Measurements from ENCODE around the gene RSRC1. TPM values are rescaled to one million over a fixed set of nuclear protein-coding genes. Genes with fewer than 3 reads are reported as not detected.

Gene RSRC1
- total RNA-seq, 5 donors from 2014 or later (not counting 1 experiment from before 2014, with no cell fraction given), result 29.9 to 35.0 (median 31.1) TPM

- Histone ChIP-seq H3K27me3 (replicated peaks in 1 of 2; ENCODE audit: control insufficient read depth in 2 of 2, extremely low read depth in 1 of 2, insufficient read depth in 2 of 2, low read length in 1 of 2) (peaks cover 9 to 10% of the 10 kb centered on the region in 2 experiments), H3K4me1 (ENCODE audit: control insufficient read depth in 1 of 2, extremely low read depth in 1 of 2, insufficient read depth in 2 of 2, low read length in 2 of 2) (no peaks in the 10 kb centered on the region), H3K4me3 (ENCODE audit: control insufficient read depth in 1 of 2, extremely low read depth in 1 of 2, low read length in 1 of 2) (no peak overlapping the region), H3K36me3 (ENCODE audit: control insufficient read depth in 2 of 2, extremely low read depth in 1 of 2, insufficient read depth in 1 of 2, low read length in 1 of 2) (no peaks in the 10 kb centered on the region), H3K27ac (ENCODE audit: low read length) (no peak overlapping the region), H3K9me3 (no peaks in the 10 kb centered on the region)
- ChIA-PET CTCF (no interaction called here), POLR2A (no interaction called here)
- no peak for ATAC-seq (replicated peaks in 1 of 4)
- no peaks in the 10 kb centered on the region for H3K9me3 Mint-ChIP-seq
- no peak for DNase-seq
- peaks cover 39 to 47% of the 10 kb centered on the region in 2 donors for H3K27me3 Mint-ChIP-seq
- H3K4me1 Mint-ChIP-seq, result no peaks in the 10 kb centered on the region
- H3K4me3 Mint-ChIP-seq, result no peak overlapping the region
- no peak overlapping the region for H3K27ac Mint-ChIP-seq
- no peaks in the 10 kb centered on the region for H3K36me3 Mint-ChIP-seq
Measured at GRCh38 chr3:158085358-158085757, 24.5 kb upstream of the RSRC1 start.

DNA sequence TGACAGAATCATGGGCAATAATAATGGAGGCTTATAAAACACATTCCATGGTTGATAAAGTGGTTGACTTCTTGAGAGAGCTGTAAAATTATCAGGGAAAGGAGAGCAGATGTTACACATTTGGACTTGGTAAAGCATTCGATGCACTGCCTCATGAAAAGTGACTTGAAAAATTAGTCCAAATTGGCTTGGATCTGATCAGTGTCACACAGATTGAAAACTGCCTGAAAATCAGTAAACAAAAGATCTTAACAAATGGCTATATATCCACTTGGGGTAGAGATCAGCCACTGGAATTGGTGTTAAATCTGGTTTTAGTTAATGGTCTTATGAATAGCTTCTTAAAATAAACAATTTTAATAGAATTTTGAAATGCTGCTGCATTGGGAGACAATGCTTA is 24.0 kb upstream of the RSRC1 start:
- Mint-ChIP-seq H3K36me3 (no peaks in the 10 kb centered on the region), H3K27ac (no peak overlapping the region), H3K4me3 (no peak overlapping the region), H3K27me3 (peaks cover 42 to 49% of the 10 kb centered on the region in 2 donors), H3K9me3 (no peaks in the 10 kb centered on the region), H3K4me1 (no peaks in the 10 kb centered on the region)
- peaks cover 6 to 12% of the 10 kb centered on the region in 2 experiments for H3K27me3 ChIP-seq (replicated peaks in 1 of 2; ENCODE audit: control insufficient read depth in 2 of 2, extremely low read depth in 1 of 2, insufficient read depth in 2 of 2, low read length in 1 of 2)
- no peak overlapping the region for H3K27ac ChIP-seq (ENCODE audit: low read length)
- H3K9me3 ChIP-seq, result no peaks in the 10 kb centered on the region
- no peak for ATAC-seq (replicated peaks in 1 of 4)
- H3K4me3 ChIP-seq (ENCODE audit: control insufficient read depth in 1 of 2, extremely low read depth in 1 of 2, low read length in 1 of 2), result no peak overlapping the region
- ChIA-PET CTCF (no interaction called here), POLR2A (no interaction called here)
- 100% methylated on average over 1 of the region's 1 CpG for WGBS (ENCODE audit: insufficient coverage)
- H3K36me3 ChIP-seq (ENCODE audit: control insufficient read depth in 2 of 2, extremely low read depth in 1 of 2, insufficient read depth in 1 of 2, low read length in 1 of 2), result no peaks in the 10 kb centered on the region
- no peak for DNase-seq
- no peaks in the 10 kb centered on the region for H3K4me1 ChIP-seq (ENCODE audit: control insufficient read depth in 1 of 2, extremely low read depth in 1 of 2, insufficient read depth in 2 of 2, low read length in 2 of 2)

GRCh38 chr3:158086361-158086760 is 23.5 kb upstream of the RSRC1 start:
- peaks cover 6 to 11% of the 10 kb centered on the region in 2 experiments for H3K27me3 ChIP-seq (replicated peaks in 1 of 2; ENCODE audit: control insufficient read depth in 2 of 2, extremely low read depth in 1 of 2, insufficient read depth in 2 of 2, low read length in 1 of 2)
- no peak for ATAC-seq (replicated peaks in 1 of 4)
- ChIA-PET POLR2A (no interaction called here), CTCF (no interaction called here)
- Mint-ChIP-seq H3K4me3 (no peak overlapping the region), H3K36me3 (no peaks in the 10 kb centered on the region), H3K9me3 (no peaks in the 10 kb centered on the region), H3K27me3 (peaks cover 43 to 48% of the 10 kb centered on the region in 2 donors), H3K27ac (no peak overlapping the region), H3K4me1 (no peaks in the 10 kb centered on the region)
- DNase-seq, result no peak
- H3K9me3 ChIP-seq, result no peaks in the 10 kb centered on the region
- no peak overlapping the region for H3K4me3 ChIP-seq (ENCODE audit: control insufficient read depth in 1 of 2, extremely low read depth in 1 of 2, low read length in 1 of 2)
- no CpG with 5 or more reads among the region's 1 CpG for WGBS (ENCODE audit: insufficient coverage)
- H3K36me3 ChIP-seq (ENCODE audit: control insufficient read depth in 2 of 2, extremely low read depth in 1 of 2, insufficient read depth in 1 of 2, low read length in 1 of 2), result no peaks in the 10 kb centered on the region
- H3K27ac ChIP-seq (ENCODE audit: low read length), result no peak overlapping the region
- H3K4me1 ChIP-seq (ENCODE audit: control insufficient read depth in 1 of 2, extremely low read depth in 1 of 2, insufficient read depth in 2 of 2, low read length in 2 of 2), result no peaks in the 10 kb centered on the region

GRCh38 chr3:158086776-158087175 is 23.1 kb upstream of the RSRC1 start:
- H3K9me3 ChIP-seq, result no peaks in the 10 kb centered on the region
- H3K36me3 ChIP-seq (ENCODE audit: control insufficient read depth in 2 of 2, extremely low read depth in 1 of 2, insufficient read depth in 1 of 2, low read length in 1 of 2), result no peaks in the 10 kb centered on the region
- H3K4me3 ChIP-seq (ENCODE audit: control insufficient read depth in 1 of 2, extremely low read depth in 1 of 2, low read length in 1 of 2), result no peak overlapping the region
- POLR2A ChIA-PET, result no interaction called here
- no peak overlapping the region for H3K27ac ChIP-seq (ENCODE audit: low read length)
- DNase-seq (no peak), ATAC-seq (replicated peaks in 1 of 4) (no peak)
- H3K4me3 Mint-ChIP-seq, result no peak overlapping the region
- H3K27me3 Mint-ChIP-seq, result peaks cover 45 to 50% of the 10 kb centered on the region in 2 donors
- peaks cover 6 to 11% of the 10 kb centered on the region in 2 experiments for H3K27me3 ChIP-seq (replicated peaks in 1 of 2; ENCODE audit: control insufficient read depth in 2 of 2, extremely low read depth in 1 of 2, insufficient read depth in 2 of 2, low read length in 1 of 2)
- H3K4me1 Mint-ChIP-seq, result no peaks in the 10 kb centered on the region
- no peaks in the 10 kb centered on the region for H3K9me3 Mint-ChIP-seq
- CTCF ChIA-PET, result no interaction called here
- H3K27ac Mint-ChIP-seq, result no peak overlapping the region
- no peaks in the 10 kb centered on the region for H3K4me1 ChIP-seq (ENCODE audit: control insufficient read depth in 1 of 2, extremely low read depth in 1 of 2, insufficient read depth in 2 of 2, low read length in 2 of 2)
- WGBS (ENCODE audit: insufficient coverage), result no CpG with 5 or more reads among the region's 2 CpGs
- H3K36me3 Mint-ChIP-seq, result no peaks in the 10 kb centered on the region

- peaks cover 70 to 72% of the 10 kb centered on the region in 2 donors for H3K27me3 Mint-ChIP-seq
- Histone ChIP-seq H3K9me3 (no peaks in the 10 kb centered on the region), H3K4me3 (ENCODE audit: control insufficient read depth in 1 of 2, extremely low read depth in 1 of 2, low read length in 1 of 2) (no peak overlapping the region), H3K36me3 (ENCODE audit: control insufficient read depth in 2 of 2, extremely low read depth in 1 of 2, insufficient read depth in 1 of 2, low read length in 1 of 2) (no peaks in the 10 kb centered on the region), H3K4me1 (ENCODE audit: control insufficient read depth in 1 of 2, extremely low read depth in 1 of 2, insufficient read depth in 2 of 2, low read length in 2 of 2) (peaks cover 0 to 8% of the 10 kb centered on the region in 2 experiments), H3K27ac (ENCODE audit: low read length) (no peak overlapping the region), H3K27me3 (replicated peaks in 1 of 2; ENCODE audit: control insufficient read depth in 2 of 2, extremely low read depth in 1 of 2, insufficient read depth in 2 of 2, low read length in 1 of 2) (peaks cover 26 to 28% of the 10 kb centered on the region in 2 experiments)
- H3K4me3 Mint-ChIP-seq, result no peak overlapping the region
- POLR2A ChIA-PET, result no interaction called here
- DNase-seq (no peak), ATAC-seq (replicated peaks in 1 of 4) (no peak)
- 39% methylated on average over 2 of the region's 5 CpGs for WGBS (ENCODE audit: insufficient coverage)
- CTCF ChIA-PET, result no interaction called here
- no peak overlapping the region for H3K27ac Mint-ChIP-seq
- H3K9me3 Mint-ChIP-seq, result peaks cover 0 to 4% (median 2%) of the 10 kb centered on the region in 3 donors
- H3K36me3 Mint-ChIP-seq, result no peaks in the 10 kb centered on the region
- peaks cover 2 to 5% (median 3%) of the 10 kb centered on the region in 3 donors for H3K4me1 Mint-ChIP-seq
Measured at GRCh38 chr3:158091531-158091930, 18.4 kb upstream of the RSRC1 start.

DNA sequence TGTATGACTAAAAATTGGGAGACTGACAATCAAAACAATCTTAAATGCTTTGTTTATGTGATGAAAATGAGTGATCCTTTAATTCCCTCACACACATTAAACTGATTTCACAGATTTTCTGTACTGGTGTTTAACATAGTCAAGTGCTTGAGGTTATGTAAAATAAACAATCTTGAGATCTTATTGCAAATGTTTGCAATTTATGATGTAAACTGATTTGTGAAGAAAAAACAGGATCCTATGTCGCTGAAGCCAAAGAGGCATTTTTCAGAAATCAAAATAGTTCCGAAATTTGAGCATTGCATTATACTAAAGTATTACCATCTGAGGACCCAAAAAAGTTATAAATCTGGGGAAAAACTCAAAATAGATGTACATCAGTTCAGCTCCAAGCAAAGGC is 16.4 kb upstream of the RSRC1 start:
- ChIA-PET CTCF (no interaction called here), POLR2A (no interaction called here)
- H3K4me1 Mint-ChIP-seq, result peaks cover 12 to 22% (median 17%) of the 10 kb centered on the region in 3 donors
- H3K27ac ChIP-seq (ENCODE audit: low read length), result no peak overlapping the region
- no peak overlapping the region for H3K27ac Mint-ChIP-seq
- no peak for ATAC-seq (replicated peaks in 1 of 4)
- no peaks in the 10 kb centered on the region for H3K36me3 Mint-ChIP-seq
- peaks cover 6 to 19% of the 10 kb centered on the region in 2 experiments for H3K4me1 ChIP-seq (ENCODE audit: control insufficient read depth in 1 of 2, extremely low read depth in 1 of 2, insufficient read depth in 2 of 2, low read length in 2 of 2)
- DNase-seq, result no peak
- no peak overlapping the region for H3K4me3 Mint-ChIP-seq
- H3K4me3 ChIP-seq (ENCODE audit: control insufficient read depth in 1 of 2, extremely low read depth in 1 of 2, low read length in 1 of 2), result no peak overlapping the region
- no peaks in the 10 kb centered on the region for H3K36me3 ChIP-seq (ENCODE audit: control insufficient read depth in 2 of 2, extremely low read depth in 1 of 2, insufficient read depth in 1 of 2, low read length in 1 of 2)
- H3K27me3 ChIP-seq (replicated peaks in 1 of 2; ENCODE audit: control insufficient read depth in 2 of 2, extremely low read depth in 1 of 2, insufficient read depth in 2 of 2, low read length in 1 of 2), result peaks cover 28 to 36% of the 10 kb centered on the region in 2 experiments
- H3K9me3 ChIP-seq, result no peaks in the 10 kb centered on the region
- WGBS (ENCODE audit: insufficient coverage), result no CpG with 5 or more reads among the region's 2 CpGs
- H3K9me3 Mint-ChIP-seq, result peaks cover 0 to 10% (median 2%) of the 10 kb centered on the region in 3 donors
- H3K27me3 Mint-ChIP-seq, result peaks cover 75 to 78% of the 10 kb centered on the region in 2 donors

Measured in T-cell (primary cell).